Loucy (cell line): Measurements from ENCODE around the gene PAK3.

Experiments
- EZH2phosphoT487 ChIP-seq: fragments of 200-600 bp; IDR thresholded peaks from 2 replicates; pipeline ENCODE4 v1.6.1; 2018; ENCODE audit warnings: antibody characterized with exemption, mild to moderate bottlenecking, moderate library complexity, borderline replicate concordance
- TF ChIP-seq, protein P1 (sequence below): fragments of 200-600 bp; sonication (generic); conservative IDR thresholded peaks from 2 replicates; pipeline ENCODE4 v1.5.1; 2014; ENCODE audit warnings: mild to moderate bottlenecking, antibody characterized with exemption, low read length

DNA sequence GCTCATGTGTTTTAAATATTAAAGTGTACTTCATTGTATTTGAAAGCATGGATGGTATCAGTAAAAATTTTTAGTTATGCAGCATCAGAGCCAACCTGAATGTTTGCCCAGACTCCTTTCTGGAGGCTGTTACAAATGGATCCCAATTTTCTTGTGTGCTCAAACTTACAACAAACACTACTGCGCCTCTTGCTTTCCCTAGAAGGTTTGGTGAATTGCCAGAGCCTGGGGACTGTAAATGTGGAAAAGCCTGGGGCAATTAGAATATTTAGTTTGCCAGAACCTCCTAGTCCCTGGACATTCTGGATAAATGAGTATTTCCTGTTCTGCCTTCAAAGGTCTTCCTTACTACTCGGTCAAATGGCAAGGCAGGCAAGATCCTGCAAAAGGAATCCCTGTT, 169.5 kb downstream of the PAK3 start:
- TF ChIP-seq EZH2phosphoT487 = no peak
- TF ChIP-seq, protein P1, sequence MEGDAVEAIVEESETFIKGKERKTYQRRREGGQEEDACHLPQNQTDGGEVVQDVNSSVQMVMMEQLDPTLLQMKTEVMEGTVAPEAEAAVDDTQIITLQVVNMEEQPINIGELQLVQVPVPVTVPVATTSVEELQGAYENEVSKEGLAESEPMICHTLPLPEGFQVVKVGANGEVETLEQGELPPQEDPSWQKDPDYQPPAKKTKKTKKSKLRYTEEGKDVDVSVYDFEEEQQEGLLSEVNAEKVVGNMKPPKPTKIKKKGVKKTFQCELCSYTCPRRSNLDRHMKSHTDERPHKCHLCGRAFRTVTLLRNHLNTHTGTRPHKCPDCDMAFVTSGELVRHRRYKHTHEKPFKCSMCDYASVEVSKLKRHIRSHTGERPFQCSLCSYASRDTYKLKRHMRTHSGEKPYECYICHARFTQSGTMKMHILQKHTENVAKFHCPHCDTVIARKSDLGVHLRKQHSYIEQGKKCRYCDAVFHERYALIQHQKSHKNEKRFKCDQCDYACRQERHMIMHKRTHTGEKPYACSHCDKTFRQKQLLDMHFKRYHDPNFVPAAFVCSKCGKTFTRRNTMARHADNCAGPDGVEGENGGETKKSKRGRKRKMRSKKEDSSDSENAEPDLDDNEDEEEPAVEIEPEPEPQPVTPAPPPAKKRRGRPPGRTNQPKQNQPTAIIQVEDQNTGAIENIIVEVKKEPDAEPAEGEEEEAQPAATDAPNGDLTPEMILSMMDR = no peak
